Endothelial cell of hepatic sinusoid (primary cell): ENCODE measurements around the gene CPN1.
"Not testable (repeated sequence)": the region's sequence is repeated elsewhere in the genome, so short reads cannot be mapped to it uniquely, and the experiment has no call there.

Experiments used
- in situ Hi-C: cut with HindIII; loops from 2 replicates; pipeline ENCODE4 v1.10.0; 2017; ENCODE audit warnings: low sequenced_read_pairs

Gene CPN1

GRCh38 chr10:100082276-100082675 lies 607 bp upstream of the CPN1 start:
- in situ Hi-C loops = not testable (repeated sequence)

DNA sequence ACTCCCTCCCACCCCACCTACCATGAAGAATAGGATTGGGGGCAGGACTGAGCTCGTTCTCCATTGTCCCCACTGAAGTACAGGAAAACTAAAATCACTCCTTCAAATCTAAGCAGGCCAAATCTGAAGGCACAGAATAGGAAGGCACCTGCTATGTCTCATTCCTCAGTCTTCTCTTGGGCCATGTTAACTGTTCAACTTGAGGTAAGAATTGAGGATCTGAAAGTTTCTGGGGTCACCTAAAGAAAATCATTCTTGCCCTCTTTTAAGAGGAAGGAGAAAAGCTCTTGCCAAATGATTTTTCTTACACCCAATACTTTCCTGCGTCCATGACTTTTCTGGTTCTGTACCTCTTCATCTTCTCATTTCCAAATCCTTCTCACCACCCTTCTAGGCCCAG lies 4.9 kb downstream of the CPN1 start:
- in situ Hi-C loops = loop anchor here (5.0 kb wide), 2 partner anchors 56 to 104 kb away; no protein-coding TSS in a partner anchor

DNA sequence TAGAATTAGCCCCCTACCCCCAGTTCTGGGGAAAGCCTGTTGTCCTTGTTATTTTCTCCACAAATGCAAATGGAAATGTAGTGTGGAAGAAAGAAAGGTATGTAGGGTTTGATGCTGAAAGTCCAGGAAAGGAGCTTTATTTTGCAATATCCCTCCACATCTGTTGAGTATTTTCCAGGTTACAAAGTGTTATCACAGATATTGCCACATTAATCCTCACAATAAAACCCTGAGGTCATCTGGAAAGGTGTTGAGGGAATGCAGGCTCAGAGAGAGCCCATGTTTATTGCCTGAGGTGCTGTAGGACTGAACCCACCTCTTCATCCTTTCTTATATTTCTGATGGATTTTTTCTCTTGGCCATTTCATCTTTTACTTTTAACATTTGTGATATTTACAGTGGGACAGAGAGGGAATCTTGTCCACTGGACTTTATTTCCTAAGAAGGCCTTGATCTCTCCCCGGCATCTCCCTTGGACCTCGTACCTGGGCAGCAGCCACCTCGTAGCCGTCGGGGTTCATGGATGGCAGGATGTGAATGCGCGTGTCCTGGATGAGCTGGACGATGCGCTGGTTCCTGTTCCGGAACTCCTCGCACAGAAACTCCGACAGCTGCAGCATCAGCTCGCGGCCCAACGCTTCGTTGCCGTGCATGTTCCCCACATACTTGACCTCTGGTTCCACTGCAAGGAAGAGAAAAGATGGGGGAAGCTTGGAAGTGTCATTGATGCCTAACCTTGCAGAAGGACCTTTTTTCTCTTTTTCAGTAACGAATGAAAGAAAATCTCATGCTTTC lies 6.0 kb downstream of the CPN1 start:
- in situ Hi-C loops = loop anchor here (5.0 kb wide), 2 partner anchors 57 to 103 kb away; no protein-coding TSS in a partner anchor

GRCh38 chr10:100072514-100072913 lies 9.2 kb downstream of the CPN1 start:
- in situ Hi-C loops = no loop called here

GRCh38 chr10:100071529-100071928 lies 10.1 kb downstream of the CPN1 start:
- in situ Hi-C loops = no loop called here

DNA sequence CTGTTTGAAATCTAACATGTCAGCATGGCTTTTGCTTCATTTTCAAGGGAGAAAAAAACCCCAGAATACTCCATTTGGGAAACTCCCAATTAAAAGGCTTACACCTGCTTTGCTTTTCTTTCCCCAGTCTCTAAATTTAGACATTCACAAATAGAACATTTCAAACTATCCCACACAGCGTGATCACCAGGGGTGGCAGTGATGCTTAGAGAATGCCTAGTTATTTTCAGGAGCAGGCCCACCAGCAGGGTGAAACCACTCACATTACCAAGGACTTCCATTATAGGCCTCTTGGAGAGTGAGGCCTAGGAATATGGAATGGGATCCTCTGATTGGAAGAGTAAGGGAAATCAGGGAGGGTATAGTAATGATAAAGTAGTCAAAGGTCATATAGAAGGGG lies 14.2 kb downstream of the CPN1 start:
- in situ Hi-C loops = no loop called here

DNA sequence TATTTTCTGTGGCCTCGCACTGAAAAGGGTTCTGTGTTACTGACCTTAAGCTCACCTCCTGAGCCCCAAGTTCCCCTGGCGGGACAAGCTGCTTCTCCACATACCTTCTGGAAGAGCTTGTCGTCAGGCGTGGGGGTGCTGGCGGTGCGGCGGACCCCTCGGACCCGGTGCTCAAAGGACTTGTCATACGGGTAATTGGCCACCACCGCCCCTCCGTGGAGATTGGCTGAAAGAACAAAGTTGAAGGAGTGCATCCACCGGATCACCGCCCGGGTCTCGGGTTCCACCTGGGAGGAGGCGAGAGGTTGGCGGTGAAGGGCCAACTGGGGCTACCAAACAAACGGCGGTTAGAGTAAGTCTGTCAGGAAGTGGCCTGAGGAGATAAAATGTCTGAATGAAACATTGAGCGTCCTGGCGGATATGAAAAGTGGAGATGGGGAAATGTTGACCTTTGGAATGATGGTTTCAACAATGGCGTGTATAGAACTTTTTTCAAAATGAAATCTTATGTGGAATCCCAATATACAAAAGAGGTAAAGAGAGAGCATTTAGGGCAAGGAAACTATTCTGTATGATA lies 16.5 kb downstream of the CPN1 start:
- in situ Hi-C loops = no loop called here

DNA sequence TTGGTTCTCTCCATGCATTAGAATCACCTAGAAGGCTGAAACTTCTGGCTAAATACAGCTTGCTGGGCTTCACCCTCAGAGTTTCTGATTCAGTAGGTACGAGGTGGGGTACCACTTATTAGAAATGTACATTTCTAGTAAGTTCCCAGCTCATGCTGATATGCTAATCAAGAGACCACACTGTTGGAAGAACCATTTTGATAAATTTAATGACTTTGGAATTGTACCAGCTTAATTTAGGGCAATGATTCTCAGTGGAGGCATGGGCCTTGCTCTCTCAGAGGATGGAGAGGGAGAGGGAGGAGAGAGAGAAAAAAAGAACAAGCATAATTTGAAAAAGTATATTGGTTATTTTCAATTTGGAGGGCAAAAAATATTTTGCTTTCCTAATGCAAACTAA lies 20.3 kb downstream of the CPN1 start:
- in situ Hi-C loops = no loop called here

GRCh38 chr10:100057948-100058347 lies 23.7 kb downstream of the CPN1 start:
- in situ Hi-C loops = no loop called here

GRCh38 chr10:100053686-100054460 lies 27.8 kb downstream of the CPN1 start:
- in situ Hi-C loops = no loop called here

- in situ Hi-C loops = loop anchor here (5.0 kb wide), 1 partner anchor 199 kb away; no protein-coding TSS in a partner anchor
Measured at GRCh38 chr10:100046021-100046486, 35.6 kb downstream of the CPN1 start.

DNA sequence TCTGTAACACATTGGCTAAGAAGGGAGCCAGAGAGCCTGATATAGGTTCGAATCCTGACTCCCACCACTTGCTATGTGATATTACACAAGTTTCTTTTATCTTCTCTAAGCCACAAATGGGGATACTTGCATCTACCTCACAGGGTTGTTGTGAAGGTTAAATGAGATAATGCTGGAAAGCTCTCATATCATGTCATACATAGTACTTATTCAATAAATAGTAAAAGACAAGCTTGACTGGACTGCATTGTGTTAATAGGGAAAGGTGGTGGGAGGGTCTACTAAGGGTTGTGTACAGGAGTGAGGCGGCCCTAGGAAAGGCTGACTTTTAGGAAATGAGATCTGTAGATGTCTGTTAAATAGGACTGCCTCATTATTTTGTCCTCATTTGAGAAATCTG lies 36.1 kb downstream of the CPN1 start:
- in situ Hi-C loops = loop anchor here (5.0 kb wide), 1 partner anchor 198 kb away; no protein-coding TSS in a partner anchor

GRCh38 chr10:100043796-100044195 lies 37.9 kb downstream of the CPN1 start:
- in situ Hi-C loops = no loop called here

GRCh38 chr10:100043344-100043743 lies 38.3 kb downstream of the CPN1 start:
- in situ Hi-C loops = no loop called here

DNA sequence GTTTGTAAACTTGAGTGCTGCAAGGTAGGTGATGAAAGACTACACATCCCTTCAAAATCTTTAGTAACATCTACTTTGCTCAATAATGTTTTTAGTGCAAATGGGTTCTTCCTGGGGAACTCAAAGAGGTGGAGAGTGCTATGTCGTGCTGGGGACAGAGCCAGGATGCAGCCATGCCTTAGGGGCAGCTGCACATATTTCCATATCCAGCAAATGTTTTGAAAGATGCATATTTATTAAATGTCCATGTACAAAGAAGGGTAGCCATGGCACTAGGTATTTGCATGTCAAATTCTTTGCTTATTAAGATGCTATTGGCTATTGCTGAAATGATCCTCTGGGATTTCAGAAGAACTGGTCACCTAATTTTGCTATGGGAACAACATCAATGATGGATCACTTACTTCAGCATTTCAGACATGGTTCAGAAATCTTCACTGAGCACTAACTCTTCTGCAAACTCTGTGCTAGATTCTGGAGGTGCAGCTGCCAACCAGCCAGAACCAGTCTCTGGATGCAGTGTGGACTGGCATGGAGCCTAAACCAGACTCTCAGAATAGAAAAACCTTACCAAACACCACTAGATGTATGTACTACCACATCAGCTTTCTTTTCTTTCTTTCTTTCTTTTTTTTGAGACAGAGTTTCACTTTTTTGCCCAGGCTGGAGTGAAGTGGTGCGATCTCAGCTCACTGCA lies 40.2 kb downstream of the CPN1 start:
- in situ Hi-C loops = no loop called here

DNA sequence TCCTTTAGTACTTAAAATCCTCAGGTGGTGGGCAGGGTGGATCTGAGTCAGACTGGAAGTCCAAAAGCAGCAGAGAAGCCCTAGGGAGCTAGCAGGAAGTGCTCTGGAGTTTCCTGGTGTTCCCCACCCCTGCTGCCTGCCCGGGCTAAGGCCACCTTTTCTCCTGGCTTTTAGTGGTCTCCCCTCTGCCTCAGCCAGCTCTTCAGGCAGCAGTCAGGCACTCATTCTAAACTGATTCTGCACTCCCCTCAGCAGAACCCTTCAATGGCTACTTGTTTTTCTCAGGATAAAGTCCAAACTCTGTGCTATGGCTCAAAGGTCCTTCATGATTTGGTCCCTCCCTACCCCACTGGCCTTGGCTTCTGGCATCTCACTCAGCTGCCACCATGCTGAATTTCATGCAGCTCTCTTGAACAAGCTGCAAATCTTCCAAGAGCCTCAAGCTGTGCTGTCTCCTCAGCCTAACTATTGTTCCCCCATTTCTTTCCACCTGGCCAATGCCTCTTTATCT lies 43.1 kb downstream of the CPN1 start:
- in situ Hi-C loops = no loop called here

- in situ Hi-C loops = no loop called here
Measured at GRCh38 chr10:100037758-100038315, 43.8 kb downstream of the CPN1 start.

GRCh38 chr10:100036850-100037249 lies 44.8 kb downstream of the CPN1 start:
- in situ Hi-C loops = no loop called here

- in situ Hi-C loops = loop anchor here (5.0 kb wide), 1 partner anchor 57 kb away; no protein-coding TSS in a partner anchor
Measured at GRCh38 chr10:100033766-100034418, 47.8 kb downstream of the CPN1 start.

GRCh38 chr10:100027416-100027815 lies 54.3 kb downstream of the CPN1 start:
- in situ Hi-C loops = no loop called here
